ENCODE data around the gene ADSS1. TPM values are rescaled to one million over a fixed set of nuclear protein-coding genes. Genes with fewer than 3 reads are reported as not detected.

ADSS1 gene
- total RNA-seq, result 1 to 10 TPM; 2.0 to 6.0 (median 4.2) TPM
- long read RNA-seq, donor 1, partial matches to known transcripts, result 0 of 6 reads
- long read RNA-seq, donor 1, other reads (novel, unspliced or antisense), result 3 of 6 reads
- long read RNA-seq, donor 2, result 0 reads

GRCh38 chr14:104723651-104724406 lies at the start of gene ADSS1:
TSS of gene ADSS1 (plus strand) at chr14:104724229. CDS start at chr14:104724271, 42 bp downstream.
- peaks cover 20% of the 10 kb centered on the region for H3K4me1 ChIP-seq (ENCODE audit: low read depth)

GRCh38 chr14:104675447-104675846 lies 48.6 kb upstream of the ADSS1 start:
- Histone ChIP-seq H3K4me1 (ENCODE audit: low read depth) (peaks cover 34% of the 10 kb centered on the region), H3K4me3 (no peak overlapping the region), H3K36me3 (ENCODE audit: low read depth) (no peaks in the 10 kb centered on the region), H3K9me3 (no peaks in the 10 kb centered on the region)
- DNase-seq (no peak), ATAC-seq (no peak)
- TF ChIP-seq CTCF (IDR thresholded peaks at IDR 0.05), result no peak
- intact Hi-C loops (cut with DNase I, micrococcal nuclease), result no loop called here

More at GRCh38 chr14:104723651-104724406, at the start of gene ADSS1:
- H3K4me3 ChIP-seq, result peak within 1 kb of the TSS; percentile 24
- intact Hi-C loops (cut with DNase I, micrococcal nuclease), result no loop called here
- peak; percentile 79 to 85 (median 83) for DNase-seq
- peak; percentile 84 for ATAC-seq
- TF ChIP-seq CTCF (IDR thresholded peaks at IDR 0.05), result peak; percentile 98
- no peaks in the 10 kb centered on the region for H3K9me3 ChIP-seq
- H3K36me3 ChIP-seq (ENCODE audit: low read depth), result no peaks in the 10 kb centered on the region

- DNase-seq, result no peak
- ATAC-seq, result no peak
- intact Hi-C loops (cut with DNase I, micrococcal nuclease), result no loop called here
- H3K36me3 ChIP-seq (ENCODE audit: low read depth), result no peaks in the 10 kb centered on the region
- H3K9me3 ChIP-seq, result no peaks in the 10 kb centered on the region
- no peak for TF ChIP-seq CTCF (IDR thresholded peaks at IDR 0.05)
- H3K4me1 ChIP-seq (ENCODE audit: low read depth), result peaks cover 41% of the 10 kb centered on the region
- H3K4me3 ChIP-seq, result no peak overlapping the region
These were observed 47.8 kb upstream of the ADSS1 start for GRCh38 chr14:104676130-104676693.

GRCh38 chr14:104676694-104677511 lies 47.1 kb upstream of the ADSS1 start:
- Histone ChIP-seq H3K36me3 (ENCODE audit: low read depth) (no peaks in the 10 kb centered on the region), H3K9me3 (no peaks in the 10 kb centered on the region), H3K4me1 (ENCODE audit: low read depth) (peaks cover 48% of the 10 kb centered on the region), H3K4me3 (no peak overlapping the region)
- ATAC-seq, result no peak
- TF ChIP-seq CTCF (IDR thresholded peaks at IDR 0.05), result no peak
- intact Hi-C loops (cut with DNase I, micrococcal nuclease), result no loop called here
- peak in 2 of 3 donors; percentile 60 to 72 for DNase-seq

GRCh38 chr14:104677512-104678332 lies 46.3 kb upstream of the ADSS1 start:
- DNase-seq, result peak; percentile 72 to 84 (median 80)
- H3K4me1 ChIP-seq (ENCODE audit: low read depth), result peaks cover 55% of the 10 kb centered on the region
- peak; percentile 68 for ATAC-seq
- no peaks in the 10 kb centered on the region for H3K36me3 ChIP-seq (ENCODE audit: low read depth)
- no peak for TF ChIP-seq CTCF (IDR thresholded peaks at IDR 0.05)
- no peaks in the 10 kb centered on the region for H3K9me3 ChIP-seq
- H3K4me3 ChIP-seq, result peak overlapping the region; percentile 12
- intact Hi-C loops (cut with DNase I, micrococcal nuclease), result no loop called here

All from mucosa of descending colon (tissue), 3 donors.